HG02943 (cell line): Measurements from ENCODE around the gene WDR91.
A peak's percentile ranks its signal among the peaks of the same experiment; 100 is the strongest.
"Not testable (repeated sequence)": the region's sequence is repeated elsewhere in the genome, so short reads cannot be mapped to it uniquely, and the experiment has no call there.

Source experiments
- ATAC-seq: cut with Tn5 transposase; IDR thresholded peaks from one replicate; pipeline ENCODE4 v1.9.1; 2021; ENCODE audit warnings: mild to moderate bottlenecking, low read depth, moderate library complexity; ENCODE audit not compliant: unreplicated experiment

The WDR91 gene

GRCh38 chr7:135181261-135181928 lies 29.9 kb downstream of the WDR91 start:
- no peak for ATAC-seq

- ATAC-seq: no peak
Measured at GRCh38 chr7:135180122-135180521, 31.2 kb downstream of the WDR91 start.

- ATAC-seq: no peak
Measured at GRCh38 chr7:135179321-135179925, 31.9 kb downstream of the WDR91 start.

GRCh38 chr7:135178364-135178763 lies 33.0 kb downstream of the WDR91 start:
- ATAC-seq: no peak

GRCh38 chr7:135177028-135177696 lies 34.2 kb downstream of the WDR91 start:
- no peak for ATAC-seq

GRCh38 chr7:135175931-135176330 lies 35.4 kb downstream of the WDR91 start:
- no peak for ATAC-seq

GRCh38 chr7:135174941-135175340 lies 36.4 kb downstream of the WDR91 start:
- no peak for ATAC-seq

- ATAC-seq: not testable (repeated sequence)
Measured at GRCh38 chr7:135173916-135174315, 37.4 kb downstream of the WDR91 start.

GRCh38 chr7:135171581-135172291 lies 39.6 kb downstream of the WDR91 start:
- not testable (repeated sequence) for ATAC-seq

GRCh38 chr7:135170998-135171481 lies 40.3 kb downstream of the WDR91 start:
- peak; percentile 54 for ATAC-seq

GRCh38 chr7:135170274-135170997 lies 40.9 kb downstream of the WDR91 start, which contains the start of gene CYREN:
TSS of gene CYREN (minus strand) at chr7:135170707. CDS start at chr7:135168922, 1,785 bp downstream.
- ATAC-seq: peak; percentile 68

GRCh38 chr7:135169964-135170273 lies 41.4 kb downstream of the WDR91 start:
- peak; percentile 18 for ATAC-seq

GRCh38 chr7:135169141-135169963 lies 42.0 kb downstream of the WDR91 start:
- peak; percentile 45 for ATAC-seq

- no peak for ATAC-seq
Measured at GRCh38 chr7:135168489-135169140, 42.7 kb downstream of the WDR91 start.

- no peak for ATAC-seq
Measured at GRCh38 chr7:135168001-135168400, 43.3 kb downstream of the WDR91 start.

- no peak for ATAC-seq
Measured at GRCh38 chr7:135167365-135167917, 43.9 kb downstream of the WDR91 start.

- no peak for ATAC-seq
Measured at GRCh38 chr7:135166338-135166990, 44.9 kb downstream of the WDR91 start.

GRCh38 chr7:135165862-135166261 lies 45.5 kb downstream of the WDR91 start:
- no peak for ATAC-seq
